Activated T-helper 17 cell treated with anti-CD3 and anti-CD28 coated beads, Interleukin-2, amount 50 U/mL, for 72 hours (primary cell): Measurements from ENCODE around the gene RHOT1. TPM values are rescaled to one million over a fixed set of nuclear protein-coding genes. Genes with fewer than 3 reads are reported as not detected.

Experiments used
- ATAC-seq: fragments of 150-1000 bp; cut with Tn5 transposase; replicated peaks from 2 replicates; pipeline ENCODE4 v1.10.0; 2021; ENCODE audit warnings: mild to moderate bottlenecking, moderate library complexity
- H3K27ac Mint-ChIP-seq: one replicate; pipeline ENCODE4 v1.8.0; 2022; ENCODE audit warnings: mixed read lengths
- H3K27me3 Mint-ChIP-seq: one replicate; pipeline ENCODE4 v1.8.0; 2022; ENCODE audit warnings: mixed read lengths
- H3K36me3 Mint-ChIP-seq: one replicate; pipeline ENCODE4 v1.8.0; 2022; ENCODE audit warnings: low read depth, mild to moderate bottlenecking, mixed read lengths
- H3K4me1 Mint-ChIP-seq: one replicate; pipeline ENCODE4 v1.8.0; 2022; ENCODE audit warnings: mixed read lengths
- H3K4me3 Mint-ChIP-seq: one replicate; pipeline ENCODE4 v1.8.0; 2022; ENCODE audit warnings: mild to moderate bottlenecking, mixed read lengths
- H3K9me3 Mint-ChIP-seq: one replicate; pipeline ENCODE4 v1.8.0; 2022; ENCODE audit warnings: mixed read lengths
- total RNA-seq, 2 donors: library from RNA; stranded (reverse); gene quantifications; one replicate each; pipeline ENCODE4 v1.2.3, GENCODE V29; 2022

The RHOT1 gene
- total RNA-seq, 2 donors from 2014 or later = 19.5 to 26.2 TPM

GRCh38 chr17:32271844-32272243, 129.5 kb downstream of the RHOT1 start:
- Mint-ChIP-seq H3K27me3 (peaks cover 40% of the 10 kb centered on the region), H3K4me3 (no peak overlapping the region)
- no peak for ATAC-seq

GRCh38 chr17:32274101-32274500, 131.8 kb downstream of the RHOT1 start:
- no peaks in the 10 kb centered on the region for H3K4me1 Mint-ChIP-seq
- no peak overlapping the region for H3K4me3 Mint-ChIP-seq

More at GRCh38 chr17:32271844-32272243, 129.5 kb downstream of the RHOT1 start:
- Mint-ChIP-seq H3K4me1 (peaks cover 9% of the 10 kb centered on the region), H3K27ac (no peak overlapping the region), H3K36me3 (no peaks in the 10 kb centered on the region), H3K9me3 (no peaks in the 10 kb centered on the region)

GRCh38 chr17:32274643-32275042, 132.3 kb downstream of the RHOT1 start:
- H3K4me1 Mint-ChIP-seq = no peaks in the 10 kb centered on the region
- H3K27me3 Mint-ChIP-seq = peaks cover 17% of the 10 kb centered on the region
- no peaks in the 10 kb centered on the region for H3K36me3 Mint-ChIP-seq
- H3K9me3 Mint-ChIP-seq = no peaks in the 10 kb centered on the region
- no peak overlapping the region for H3K27ac Mint-ChIP-seq
- no peak overlapping the region for H3K4me3 Mint-ChIP-seq
- ATAC-seq = no peak

More at GRCh38 chr17:32274101-32274500, 131.8 kb downstream of the RHOT1 start:
- H3K27me3 Mint-ChIP-seq = peaks cover 20% of the 10 kb centered on the region
- no peaks in the 10 kb centered on the region for H3K36me3 Mint-ChIP-seq
- H3K27ac Mint-ChIP-seq = no peak overlapping the region
- ATAC-seq = no peak
- H3K9me3 Mint-ChIP-seq = no peaks in the 10 kb centered on the region

Other genes starting within 250 kb of the RHOT1 start
- 100 to 1,000 TPM in 1 of 2 donors, 10 to 100 TPM in 1; 77.8 to 112 TPM for gene UTP6, start 240.8 kb upstream of the RHOT1 start, total RNA-seq
- gene SUZ12, start 205.5 kb upstream of the RHOT1 start, total RNA-seq = 10 to 100 TPM; 41.4 to 52.5 TPM
- 10 to 100 TPM; 29.2 to 35.5 TPM for gene LRRC37B, start 135.1 kb upstream of the RHOT1 start, total RNA-seq
- under 1 TPM in 1 of 2 donors, not detected in 1; 0.13 TPM for gene RHBDL3, start 123.3 kb downstream of the RHOT1 start, total RNA-seq
- 10 to 100 TPM; 12.1 to 14.8 TPM for gene C17orf75, start 199.7 kb downstream of the RHOT1 start, total RNA-seq
- gene ZNF207, start 207.7 kb downstream of the RHOT1 start, total RNA-seq = 100 to 1,000 TPM; 240 to 254 TPM